ENCODE measurements around the gene CEMIP.

GRCh38 chr15:80732167-80732566 lies 47.0 kb upstream of the CEMIP start:
- TF ChIP-seq CTCF (IDR thresholded peaks at IDR 0.05) (no peak), POLR2A (IDR thresholded peaks at IDR 0.05) (no peak)
